Measurements from ENCODE around the gene OBSL1.
A peak's percentile ranks its signal among the peaks of the same experiment; 100 is the strongest.

The OBSL1 gene

GRCh38 chr2:219565130-219566080, 5.9 kb downstream of the OBSL1 start:
- DNase-seq, result no peak

- no peak for DNase-seq
These were observed 7.9 kb downstream of the OBSL1 start for GRCh38 chr2:219563271-219563928.

DNA sequence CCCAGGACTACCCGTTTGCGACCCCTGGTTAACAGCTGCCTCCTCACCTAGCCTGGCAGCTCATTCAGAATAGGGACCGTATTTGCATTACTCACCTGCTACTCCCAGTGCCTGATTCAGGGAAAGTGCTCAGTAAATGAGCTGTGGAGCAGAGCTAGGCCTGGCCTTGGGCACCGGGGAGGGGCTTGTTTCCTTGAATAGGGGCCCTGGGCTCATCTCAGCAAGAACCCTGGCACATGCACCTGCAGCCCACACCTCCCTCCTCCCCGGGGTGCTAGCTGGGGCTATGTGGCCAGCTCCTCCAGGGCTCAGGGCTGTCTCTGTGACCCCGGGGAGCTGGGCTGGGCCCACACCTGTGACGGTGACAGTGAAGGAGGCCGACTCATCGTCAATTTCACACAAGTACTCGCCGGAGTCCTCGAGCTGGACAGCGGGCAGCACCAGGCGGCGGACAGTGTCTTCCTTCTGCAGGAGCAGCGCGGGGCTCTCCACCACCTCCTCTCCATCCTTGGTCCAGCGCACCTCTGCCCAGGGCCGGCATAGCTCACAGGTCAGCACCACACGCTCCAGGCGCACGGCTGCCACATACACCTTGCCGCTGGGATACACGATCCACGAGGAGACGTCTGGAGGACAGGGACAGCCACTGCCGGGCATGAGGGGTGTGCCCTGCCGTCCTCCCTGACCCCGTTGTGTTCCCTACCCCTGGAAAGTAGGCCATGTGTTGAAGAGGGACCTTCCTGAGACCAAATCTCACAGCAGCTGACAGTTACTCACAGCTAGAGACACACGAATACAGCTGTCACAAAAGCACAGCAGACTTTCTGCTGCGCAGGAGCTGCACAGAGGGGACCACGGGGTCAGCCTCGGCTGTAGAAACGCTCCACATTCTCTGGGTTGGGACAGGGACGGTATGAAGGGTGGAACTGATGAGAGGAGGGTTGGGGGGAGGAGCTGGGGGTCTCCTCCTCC, 9.0 kb downstream of the OBSL1 start:
- no peak for DNase-seq

GRCh38 chr2:219561179-219562048, 9.9 kb downstream of the OBSL1 start:
- DNase-seq, result no peak

GRCh38 chr2:219560893-219561178, 10.5 kb downstream of the OBSL1 start:
- DNase-seq, result no peak

DNA sequence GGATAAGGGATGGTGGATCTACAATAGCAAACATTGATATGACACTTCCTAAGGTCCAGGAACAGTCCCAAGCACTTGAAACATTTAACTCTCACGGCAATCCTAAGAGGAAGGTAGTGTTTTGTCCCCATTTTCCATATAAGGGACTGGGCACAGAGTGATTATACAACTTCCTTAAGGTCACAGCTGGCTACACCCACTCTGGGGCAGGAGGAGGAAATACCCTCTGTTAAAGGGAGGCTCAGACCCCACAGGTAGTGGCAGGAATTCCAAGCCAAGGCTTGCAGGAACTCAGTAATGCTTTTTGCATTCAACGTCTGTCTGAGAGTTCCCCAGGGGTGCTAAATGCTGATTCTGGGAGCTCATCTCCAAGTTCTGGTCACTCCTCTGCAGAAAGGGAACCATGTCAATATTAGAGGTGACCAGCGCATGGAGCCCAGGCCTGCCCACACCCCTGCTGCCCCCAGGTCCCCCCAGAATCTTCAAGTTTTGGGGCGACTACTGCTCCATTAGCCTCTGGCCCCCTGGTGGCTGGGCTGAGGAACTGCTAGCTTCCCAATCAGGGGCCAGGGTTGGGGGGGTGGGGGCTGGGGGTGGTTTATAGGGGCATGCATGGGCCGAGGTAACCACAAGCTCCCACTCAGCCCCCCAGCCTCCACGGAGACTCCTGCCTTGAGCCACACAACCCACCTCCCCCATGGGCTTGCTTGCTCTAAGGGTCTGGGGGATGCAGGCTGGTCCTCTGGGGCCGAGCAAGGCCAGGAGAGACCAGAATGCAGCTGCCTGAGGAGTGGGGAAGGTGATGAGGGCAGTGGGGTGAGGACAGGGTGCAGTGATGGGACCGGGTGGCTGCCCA, 11.1 kb downstream of the OBSL1 start:
- DNase-seq, result peak in 3 of 4 experiments; percentile 26 to 36 (median 33)

DNA sequence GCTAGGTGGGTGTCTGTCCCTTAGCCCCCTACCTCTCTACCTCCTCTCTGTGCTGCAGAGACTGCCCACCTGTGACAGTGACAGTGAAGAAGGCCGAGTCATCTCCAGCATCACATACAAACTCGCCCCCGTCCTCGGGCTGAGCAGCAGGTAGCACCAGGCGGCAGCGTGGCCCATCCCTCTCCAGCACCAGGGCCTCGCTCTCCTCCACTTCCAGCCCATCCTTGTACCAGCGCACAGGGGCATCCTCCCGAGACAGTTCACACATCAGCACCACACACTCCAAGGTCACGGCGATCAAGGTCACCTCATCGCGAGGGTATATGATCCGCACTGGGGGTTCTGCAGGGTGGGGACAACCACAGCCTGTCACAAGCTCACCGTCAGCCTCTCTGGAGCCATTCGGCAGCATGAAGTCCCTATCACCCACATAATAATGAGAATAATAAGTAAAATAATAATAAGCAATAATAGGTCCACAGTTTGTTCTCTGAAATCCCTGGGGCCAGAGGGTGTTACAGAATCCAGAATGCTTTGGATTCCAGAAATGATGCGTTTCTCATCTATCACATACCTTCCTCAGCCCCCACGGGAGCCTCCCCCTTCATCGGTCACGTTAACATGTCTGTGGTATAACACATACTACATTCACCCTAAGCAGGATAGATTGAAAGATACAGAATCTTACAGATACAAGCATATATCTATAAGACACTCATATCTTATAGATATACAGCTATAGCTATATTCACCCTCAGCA, 12.0 kb downstream of the OBSL1 start:
- DNase-seq, result no peak

- no peak for DNase-seq
These were observed 13.3 kb downstream of the OBSL1 start for GRCh38 chr2:219557791-219558785.

DNA sequence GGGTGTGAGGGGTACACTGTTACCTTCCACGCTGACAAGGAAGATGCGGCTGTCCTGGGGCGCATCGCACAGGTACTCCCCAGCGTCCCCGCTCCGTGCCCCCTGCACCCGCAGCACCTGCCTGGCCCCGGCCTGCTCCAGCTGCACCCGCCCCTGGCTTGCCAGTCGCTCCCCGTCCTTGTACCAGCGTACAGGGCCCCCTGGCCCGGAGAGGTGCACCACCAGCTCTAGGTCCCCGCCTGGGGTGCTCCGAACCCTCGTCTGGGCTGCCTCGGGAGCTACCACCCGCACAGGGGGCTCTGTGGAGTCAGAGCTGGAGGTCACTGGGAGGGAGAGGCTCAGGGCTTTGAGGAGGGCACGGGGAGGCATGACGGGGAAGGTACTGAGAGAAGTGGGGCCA, 14.0 kb downstream of the OBSL1 start:
- no peak for DNase-seq

DNA sequence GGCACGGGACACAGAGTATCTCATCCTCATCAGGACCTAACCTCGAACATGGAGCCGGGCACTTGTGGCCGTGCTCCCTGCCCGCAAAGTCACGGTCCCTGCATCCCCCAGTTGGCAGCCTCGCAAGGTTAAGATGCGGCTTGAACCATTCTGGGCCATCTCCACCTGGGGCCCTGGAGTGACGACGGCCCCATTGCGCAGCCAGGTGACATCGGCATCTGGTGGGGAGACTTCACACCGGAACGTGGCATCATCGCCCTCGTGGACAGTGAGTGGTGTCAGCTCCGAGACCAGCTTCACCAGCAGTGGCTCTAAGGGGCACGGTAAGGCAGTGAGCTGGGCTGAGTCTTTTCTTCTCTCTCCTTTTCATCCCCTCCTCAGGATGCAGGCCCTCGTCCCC, 14.9 kb downstream of the OBSL1 start:
- DNase-seq, result no peak

- no peak for DNase-seq
These were observed 15.4 kb downstream of the OBSL1 start for GRCh38 chr2:219555956-219556355.

DNA sequence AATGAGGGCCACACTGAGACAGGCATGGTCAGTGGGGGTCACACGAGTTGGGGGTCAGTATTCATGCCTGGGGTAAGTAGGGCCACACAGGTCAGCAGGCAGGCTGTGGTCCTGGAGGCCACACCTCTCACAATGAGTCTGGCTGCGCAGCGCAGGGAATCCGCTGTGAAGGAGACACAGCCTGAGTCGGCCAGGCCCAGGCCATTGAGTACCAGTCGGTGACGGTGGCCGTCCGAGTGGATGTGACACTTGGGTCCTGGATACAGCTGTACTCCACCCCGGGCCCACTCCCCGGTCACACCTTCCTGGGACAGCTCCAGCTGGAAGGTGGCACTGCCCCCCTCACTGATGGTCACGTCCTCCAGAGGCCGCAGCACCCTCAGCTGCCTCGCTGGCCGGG, 17.0 kb downstream of the OBSL1 start:
- no peak for DNase-seq

GRCh38 chr2:219553463-219553963, 17.8 kb downstream of the OBSL1 start:
- DNase-seq, result no peak

- DNase-seq, result no peak
These were observed 18.2 kb downstream of the OBSL1 start for GRCh38 chr2:219553168-219553417.

DNA sequence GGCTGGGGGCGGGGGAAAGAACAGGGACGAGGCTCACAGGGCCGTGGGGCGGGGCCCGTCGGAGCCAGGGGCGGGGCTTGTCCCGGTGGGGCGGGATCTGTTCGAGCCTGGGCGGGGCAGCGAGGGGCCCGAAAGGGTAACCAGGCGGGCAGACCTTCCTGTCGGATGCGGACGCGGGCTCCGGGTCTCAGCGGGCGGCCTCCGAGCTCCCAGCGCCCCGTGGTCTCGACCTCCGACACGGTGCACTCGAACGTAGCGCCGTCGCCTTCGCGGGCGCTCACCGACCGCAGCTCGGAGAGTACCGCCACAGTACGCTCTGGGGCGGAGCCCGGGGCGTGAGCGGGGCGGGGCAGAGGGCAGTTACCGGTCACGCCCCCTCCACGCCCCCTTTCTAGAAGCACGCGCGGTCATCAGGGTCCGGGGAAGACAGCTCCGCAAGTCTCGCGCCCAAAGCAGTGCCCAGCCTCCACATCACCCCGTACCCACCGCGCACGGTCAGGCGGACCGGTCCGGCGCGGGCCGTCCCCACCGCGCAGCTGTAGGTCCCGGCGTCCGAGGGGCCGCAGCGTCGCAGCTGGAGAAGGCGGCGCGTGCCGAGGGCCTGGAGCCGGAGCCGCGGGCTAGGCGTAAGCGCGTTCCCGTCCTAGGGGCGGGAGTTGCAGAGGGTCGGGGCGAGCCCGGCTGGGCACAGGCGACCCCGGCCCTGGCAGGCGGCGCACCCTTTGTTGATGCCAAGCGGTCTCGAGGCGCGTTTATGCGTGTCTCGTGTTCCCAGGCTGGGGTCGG, 18.8 kb downstream of the OBSL1 start:
- peak; percentile 75 to 91 (median 82) for DNase-seq

- DNase-seq, result peak in 2 of 4 experiments; percentile 7 to 32
These were observed 19.6 kb downstream of the OBSL1 start for GRCh38 chr2:219551441-219552381.

DNA sequence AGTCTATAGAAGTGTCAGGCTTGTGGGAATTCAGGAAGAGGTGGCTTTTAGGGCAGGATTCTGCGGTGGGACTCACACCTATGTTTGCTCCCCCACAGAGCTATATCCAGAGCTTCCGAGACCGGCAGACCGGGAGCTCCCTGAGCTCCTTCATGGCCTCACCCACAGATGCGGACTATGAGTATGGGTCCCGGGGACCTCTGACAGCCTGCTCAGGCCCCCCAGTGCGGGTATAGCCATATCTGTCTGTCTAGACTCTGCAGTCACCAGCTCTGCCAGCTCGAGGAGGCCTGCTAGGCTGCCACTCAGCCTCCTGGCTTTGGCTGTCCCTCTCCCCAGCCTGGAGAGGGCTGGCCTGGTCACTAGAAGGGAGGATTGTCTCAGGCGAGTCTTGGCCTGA, 21.7 kb downstream of the OBSL1 start:
- DNase-seq, result no peak
